Ishikawa (cell line): ENCODE results near the gene VEGFA.

Experiments
- CEBPB ChIP-seq: IDR thresholded peaks from 2 replicates; pipeline ENCODE4 v1.6.1; 2012
- CREB1 ChIP-seq: IDR thresholded peaks from 2 replicates; pipeline ENCODE4 v1.6.1; 2012; ENCODE audit warnings: low read depth
- EGR1 ChIP-seq: IDR thresholded peaks from 2 replicates; pipeline ENCODE4 v1.6.1; 2012
- EP300 ChIP-seq: IDR thresholded peaks from 2 replicates; pipeline ENCODE4 v1.6.1; 2012; ENCODE audit warnings: borderline replicate concordance
- FOXM1 ChIP-seq: IDR thresholded peaks from 2 replicates; pipeline ENCODE4 v1.6.1; 2012; ENCODE audit warnings: low read depth, borderline replicate concordance
- NFIC ChIP-seq: IDR thresholded peaks from 2 replicates; pipeline ENCODE4 v1.6.1; 2012
- RAD21 ChIP-seq: IDR thresholded peaks from 2 replicates; pipeline ENCODE4 v1.6.1; 2012; ENCODE audit warnings: low read depth
- TAF1 ChIP-seq: IDR thresholded peaks from 2 replicates; pipeline ENCODE4 v1.6.1; 2012; ENCODE audit warnings: low read depth, mild to moderate bottlenecking
- TCF12 ChIP-seq: IDR thresholded peaks from 2 replicates; pipeline ENCODE4 v1.6.1; 2012; ENCODE audit warnings: low read depth
- TEAD4 ChIP-seq: IDR thresholded peaks from 2 replicates; pipeline ENCODE4 v1.6.1; 2012
- YY1 ChIP-seq: IDR thresholded peaks from 2 replicates; pipeline ENCODE4 v1.6.1; 2012; ENCODE audit warnings: low read depth
- ZBTB7A ChIP-seq: IDR thresholded peaks from 2 replicates; pipeline ENCODE4 v1.6.1; 2012; ENCODE audit warnings: low read depth
- TF ChIP-seq, protein P1 (sequence below): IDR thresholded peaks from 2 replicates; pipeline ENCODE4 v1.6.1; 2012
- TF ChIP-seq, protein P2 (sequence below): IDR thresholded peaks from 2 replicates; pipeline ENCODE4 v1.6.1; 2012
- TF ChIP-seq, protein P3 (sequence below): IDR thresholded peaks from 2 replicates; pipeline ENCODE4 v1.6.1; 2012; ENCODE audit warnings: low read depth, mild to moderate bottlenecking

VEGFA gene

DNA sequence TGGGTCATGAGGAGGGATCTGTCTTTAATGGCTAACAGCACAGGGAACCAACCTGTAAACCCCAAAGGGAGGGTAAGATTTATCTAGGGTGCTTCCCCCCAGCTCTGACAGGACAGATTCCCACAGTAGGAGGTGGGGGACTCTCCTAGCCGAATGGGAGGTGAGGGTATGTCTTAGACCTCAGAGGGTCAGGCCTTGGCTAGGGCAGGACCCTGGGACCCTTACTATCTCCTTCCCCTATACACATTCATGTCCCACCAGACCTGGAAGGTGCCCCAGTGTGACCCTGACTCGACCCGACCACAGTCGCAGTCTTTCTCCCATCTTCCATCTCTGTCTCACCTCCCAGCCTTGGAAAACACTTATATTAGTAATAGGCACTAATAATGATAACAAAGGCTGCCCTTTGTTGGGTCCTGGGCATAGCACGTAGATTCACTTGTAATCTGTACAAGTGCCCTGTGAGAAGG, 36.8 kb downstream of the VEGFA start:
- TF ChIP-seq CEBPB (no peak), TCF12 (no peak), EGR1 (no peak), RAD21 (no peak), TAF1 (no peak), TEAD4 (no peak), YY1 (no peak), NFIC (no peak), CREB1 (no peak), EP300 (no peak), ZBTB7A (no peak)
- TF ChIP-seq, protein P1, sequence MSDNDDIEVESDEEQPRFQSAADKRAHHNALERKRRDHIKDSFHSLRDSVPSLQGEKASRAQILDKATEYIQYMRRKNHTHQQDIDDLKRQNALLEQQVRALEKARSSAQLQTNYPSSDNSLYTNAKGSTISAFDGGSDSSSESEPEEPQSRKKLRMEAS = no peak
- TF ChIP-seq, protein P2, sequence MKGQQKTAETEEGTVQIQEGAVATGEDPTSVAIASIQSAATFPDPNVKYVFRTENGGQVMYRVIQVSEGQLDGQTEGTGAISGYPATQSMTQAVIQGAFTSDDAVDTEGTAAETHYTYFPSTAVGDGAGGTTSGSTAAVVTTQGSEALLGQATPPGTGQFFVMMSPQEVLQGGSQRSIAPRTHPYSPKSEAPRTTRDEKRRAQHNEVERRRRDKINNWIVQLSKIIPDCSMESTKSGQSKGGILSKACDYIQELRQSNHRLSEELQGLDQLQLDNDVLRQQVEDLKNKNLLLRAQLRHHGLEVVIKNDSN = no peak
- TF ChIP-seq, protein P3, sequence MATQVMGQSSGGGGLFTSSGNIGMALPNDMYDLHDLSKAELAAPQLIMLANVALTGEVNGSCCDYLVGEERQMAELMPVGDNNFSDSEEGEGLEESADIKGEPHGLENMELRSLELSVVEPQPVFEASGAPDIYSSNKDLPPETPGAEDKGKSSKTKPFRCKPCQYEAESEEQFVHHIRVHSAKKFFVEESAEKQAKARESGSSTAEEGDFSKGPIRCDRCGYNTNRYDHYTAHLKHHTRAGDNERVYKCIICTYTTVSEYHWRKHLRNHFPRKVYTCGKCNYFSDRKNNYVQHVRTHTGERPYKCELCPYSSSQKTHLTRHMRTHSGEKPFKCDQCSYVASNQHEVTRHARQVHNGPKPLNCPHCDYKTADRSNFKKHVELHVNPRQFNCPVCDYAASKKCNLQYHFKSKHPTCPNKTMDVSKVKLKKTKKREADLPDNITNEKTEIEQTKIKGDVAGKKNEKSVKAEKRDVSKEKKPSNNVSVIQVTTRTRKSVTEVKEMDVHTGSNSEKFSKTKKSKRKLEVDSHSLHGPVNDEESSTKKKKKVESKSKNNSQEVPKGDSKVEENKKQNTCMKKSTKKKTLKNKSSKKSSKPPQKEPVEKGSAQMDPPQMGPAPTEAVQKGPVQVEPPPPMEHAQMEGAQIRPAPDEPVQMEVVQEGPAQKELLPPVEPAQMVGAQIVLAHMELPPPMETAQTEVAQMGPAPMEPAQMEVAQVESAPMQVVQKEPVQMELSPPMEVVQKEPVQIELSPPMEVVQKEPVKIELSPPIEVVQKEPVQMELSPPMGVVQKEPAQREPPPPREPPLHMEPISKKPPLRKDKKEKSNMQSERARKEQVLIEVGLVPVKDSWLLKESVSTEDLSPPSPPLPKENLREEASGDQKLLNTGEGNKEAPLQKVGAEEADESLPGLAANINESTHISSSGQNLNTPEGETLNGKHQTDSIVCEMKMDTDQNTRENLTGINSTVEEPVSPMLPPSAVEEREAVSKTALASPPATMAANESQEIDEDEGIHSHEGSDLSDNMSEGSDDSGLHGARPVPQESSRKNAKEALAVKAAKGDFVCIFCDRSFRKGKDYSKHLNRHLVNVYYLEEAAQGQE = no peak

DNA sequence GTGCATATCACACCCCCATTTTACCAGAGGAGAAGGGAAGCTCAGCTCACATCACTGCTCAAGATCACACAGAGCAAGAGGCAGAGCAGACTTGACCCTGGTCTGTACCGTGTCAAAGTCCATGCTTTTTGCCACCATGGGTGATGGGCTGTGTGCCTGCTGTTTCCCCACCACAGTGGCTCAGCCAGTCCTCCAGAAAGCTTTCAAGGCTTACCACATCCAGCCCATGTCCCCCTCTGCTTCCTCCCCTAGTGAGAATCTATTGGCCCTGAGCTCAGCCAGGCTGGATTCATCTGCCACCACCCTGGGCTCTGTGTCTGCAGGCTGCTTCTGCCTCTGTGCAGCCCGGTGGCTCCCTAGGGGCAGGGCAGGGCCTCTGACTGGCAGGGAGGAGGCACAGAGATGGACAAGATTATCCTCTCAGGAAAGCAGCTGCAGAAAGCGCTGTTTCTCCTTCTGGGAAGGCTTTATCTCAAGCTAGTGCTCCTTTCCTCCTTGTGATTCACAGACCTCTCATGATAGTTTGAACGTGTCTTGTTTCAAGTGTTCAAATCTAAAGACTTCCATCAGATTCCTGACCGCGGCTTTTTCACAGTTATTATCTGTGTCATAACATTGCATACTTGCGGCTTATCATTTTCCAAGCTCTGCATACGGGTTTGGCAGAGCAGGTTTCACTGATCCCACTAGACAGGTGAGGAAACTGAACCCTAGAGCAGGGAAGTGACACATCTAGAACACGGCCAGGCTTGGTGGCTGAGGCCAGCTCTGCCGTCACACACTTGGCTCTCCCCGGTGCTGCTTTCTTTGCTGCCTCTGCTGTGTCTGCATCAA, 37.4 kb downstream of the VEGFA start:
- TF ChIP-seq, protein P3 = no peak
- TF ChIP-seq TCF12 (no peak), FOXM1 (no peak), EGR1 (no peak), EP300 (no peak), TAF1 (no peak), CREB1 (no peak), NFIC (no peak), CEBPB (no peak), YY1 (no peak)
- TF ChIP-seq, protein P1 = no peak

DNA sequence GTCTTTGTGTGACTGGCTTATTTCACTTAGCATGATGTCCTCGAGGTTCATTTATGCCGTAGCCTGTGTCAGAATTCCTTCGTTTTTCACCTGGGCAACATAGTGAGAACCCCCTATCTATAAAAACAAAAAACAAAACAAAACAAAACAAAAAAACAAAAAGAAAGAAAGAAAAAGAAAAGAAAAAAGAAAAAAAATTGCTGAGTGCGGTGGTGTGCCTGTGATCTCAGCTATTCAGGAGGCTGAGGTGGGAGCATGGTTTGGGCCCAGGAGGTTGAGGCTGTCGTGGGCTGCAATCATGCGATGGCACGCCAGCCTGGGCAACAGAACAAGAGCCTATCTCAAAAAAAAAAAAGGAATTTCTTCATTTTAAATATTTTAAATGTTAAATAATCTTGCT, 38.4 kb downstream of the VEGFA start:
- TF ChIP-seq CREB1 (no peak), ZBTB7A (no peak), TEAD4 (no peak), NFIC (no peak), TCF12 (no peak), TAF1 (no peak)

DNA sequence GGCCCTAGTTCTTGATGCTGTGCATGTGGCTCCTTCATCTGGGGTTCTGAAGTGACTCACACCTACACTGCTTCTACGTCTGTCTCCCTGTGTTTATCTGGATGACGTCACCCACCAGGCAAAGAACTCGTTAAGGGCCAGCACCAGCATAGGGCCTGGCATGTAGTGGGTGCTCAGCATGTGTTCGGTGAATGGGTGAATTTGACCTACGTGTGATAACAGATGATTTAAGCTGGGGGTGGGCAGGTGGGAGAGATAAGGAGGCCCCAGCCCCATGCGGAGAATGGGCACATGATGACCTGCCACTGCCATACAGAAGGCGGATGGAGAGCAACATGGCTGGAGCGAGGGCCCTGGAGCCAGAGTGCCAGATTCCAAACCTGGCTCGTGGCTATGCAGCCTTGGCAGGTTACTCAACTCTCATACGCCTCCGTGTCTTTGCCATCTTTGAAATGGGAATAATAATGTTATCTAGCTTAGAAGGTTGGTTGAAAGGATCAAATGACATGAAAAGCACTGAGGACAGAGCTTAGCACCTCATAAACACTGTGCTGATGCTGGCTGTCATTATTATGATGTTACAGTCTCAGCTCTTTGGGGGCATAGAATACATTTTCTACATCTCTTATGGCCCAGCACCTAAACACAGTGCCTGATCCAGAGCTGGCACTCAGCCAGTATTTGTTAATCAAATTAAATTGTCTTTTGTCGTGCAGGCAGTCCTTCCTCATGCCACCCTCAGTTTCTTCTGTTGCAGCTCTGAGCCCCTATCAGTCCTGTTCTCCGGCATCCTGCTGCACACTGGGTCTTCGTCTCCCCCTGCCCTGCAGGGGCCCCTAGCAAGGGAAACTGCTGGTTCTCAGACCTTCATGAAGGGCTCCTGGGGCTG, 39.6 kb downstream of the VEGFA start:
- TF ChIP-seq RAD21 (no peak), TAF1 (no peak), NFIC (no peak), EGR1 (no peak), TCF12 (no peak), ZBTB7A (no peak), TEAD4 (no peak), YY1 (no peak), EP300 (no peak), CEBPB (no peak), CREB1 (no peak), FOXM1 (no peak)
- TF ChIP-seq, protein P3 = no peak
- TF ChIP-seq, protein P2 = no peak
- TF ChIP-seq, protein P1 = no peak
